Neural progenitor cell (in vitro differentiated cells): ENCODE measurements around the gene PIK3C3. TPM values are rescaled to one million over a fixed set of nuclear protein-coding genes. Genes with fewer than 3 reads are reported as not detected.

Experiments
- DNase-seq: peaks from one replicate; pipeline ENCODE4 v3.0.0-alpha.2; 2016; ENCODE audit warnings: low spot score
- H2AFZ ChIP-seq: fragments of 200-600 bp; sonication (generic); replicated peaks from 2 replicates; pipeline ENCODE4 v1.6.1; 2016; ENCODE audit warnings: antibody characterized with exemption
- H3F3A ChIP-seq: fragments of 200-600 bp; sonication (generic); 2 replicates; pipeline ENCODE4 v1.6.1; 2016; ENCODE audit warnings: antibody characterized with exemption, low read depth
- H3K27ac ChIP-seq: fragments of 200-600 bp; sonication (generic); 2 replicates; pipeline ENCODE4 v1.5.1; 2016; ENCODE audit warnings: mild to moderate bottlenecking
- H3K27me3 ChIP-seq: fragments of 200-600 bp; sonication (generic); 2 replicates; pipeline ENCODE4 v1.6.1; 2016; ENCODE audit warnings: mild to moderate bottlenecking, moderate library complexity
- H3K36me3 ChIP-seq: fragments of 200-600 bp; sonication (generic); 2 replicates; pipeline ENCODE4 v1.5.1; 2016
- H3K4me1 ChIP-seq: fragments of 200-600 bp; sonication (generic); 2 replicates; pipeline ENCODE4 v1.6.1; 2016; ENCODE audit warnings: mixed run types
- H3K4me2 ChIP-seq: fragments of 200-600 bp; sonication (generic); 2 replicates; pipeline ENCODE4 v1.6.1; 2016
- H3K4me3 ChIP-seq: fragments of 200-600 bp; sonication (generic); 2 replicates; pipeline ENCODE4 v1.5.1; 2016
- H3K79me2 ChIP-seq: fragments of 200-600 bp; sonication (generic); 2 replicates; pipeline ENCODE4 v1.6.1; 2016; ENCODE audit warnings: low read depth
- H3K9ac ChIP-seq: fragments of 200-600 bp; sonication (generic); 2 replicates; pipeline ENCODE4 v1.6.1; 2016
- H3K9me3 ChIP-seq: fragments of 200-600 bp; sonication (generic); 2 replicates; pipeline ENCODE4 v1.5.1; 2016; ENCODE audit warnings: low read depth
- H4K20me1 ChIP-seq: fragments of 200-600 bp; sonication (generic); 2 replicates; pipeline ENCODE4 v1.6.1; 2016; ENCODE audit warnings: low read depth
- H3K27ac Mint-ChIP-seq: 3 replicates; pipeline ENCODE4 v1.8.0; 2021; ENCODE audit warnings: mixed read lengths
- H3K27me3 Mint-ChIP-seq: 2 replicates; pipeline ENCODE4 v1.8.0; 2022; ENCODE audit warnings: low read depth, mild to moderate bottlenecking, inconsistent platforms, moderate library complexity, mixed read lengths; ENCODE audit not compliant: insufficient read depth
- H3K36me3 Mint-ChIP-seq: 3 replicates; pipeline ENCODE4 v1.8.0; 2021; ENCODE audit warnings: mixed read lengths
- H3K4me1 Mint-ChIP-seq: 3 replicates; pipeline ENCODE4 v1.8.0; 2021; ENCODE audit warnings: mixed read lengths
- H3K4me3 Mint-ChIP-seq: 3 replicates; pipeline ENCODE4 v1.8.0; 2021; ENCODE audit warnings: mild to moderate bottlenecking, moderate library complexity, mixed read lengths
- H3K9me3 Mint-ChIP-seq: 3 replicates; pipeline ENCODE4 v1.8.0; 2020; ENCODE audit warnings: mixed read lengths
- EZH2 ChIP-seq: fragments of 200-600 bp; sonication (generic); IDR thresholded peaks from 2 replicates; pipeline ENCODE4 v1.6.1; 2017; ENCODE audit warnings: antibody characterized with exemption, mild to moderate bottlenecking, moderate library complexity
- EZH2phosphoT487 ChIP-seq: fragments of 200-600 bp; sonication (generic); IDR thresholded peaks from 2 replicates; pipeline ENCODE4 v1.6.1; 2017; ENCODE audit warnings: antibody characterized with exemption
- total RNA-seq: library from RNA; depleted of rRNA; stranded (reverse); fragments of >200 nt; gene quantifications from 2 replicates; pipeline ENCODE4 v1.2.3, GENCODE V29; 2015; ENCODE audit warnings: low replicate concordance
- TF ChIP-seq, protein P1 (sequence below): fragments of 200-600 bp; sonication (generic); IDR thresholded peaks from 2 replicates; pipeline ENCODE4 v1.5.1; 2017; ENCODE audit warnings: antibody characterized with exemption, mild to moderate bottlenecking

PIK3C3 gene
- total RNA-seq, 1 donor from 2014 or later, result 87.0 TPM

GRCh38 chr18:42024131-42024530 lies 69.1 kb downstream of the PIK3C3 start:
- no peak for DNase-seq
- no peaks in the 10 kb centered on the region for H3K4me1 Mint-ChIP-seq
- peaks cover 4% of the 10 kb centered on the region for H3K36me3 ChIP-seq
- H3K4me3 Mint-ChIP-seq, result no peak overlapping the region
- H3K9ac ChIP-seq, result no peak overlapping the region
- no peak for TF ChIP-seq EZH2
- TF ChIP-seq, protein P1, sequence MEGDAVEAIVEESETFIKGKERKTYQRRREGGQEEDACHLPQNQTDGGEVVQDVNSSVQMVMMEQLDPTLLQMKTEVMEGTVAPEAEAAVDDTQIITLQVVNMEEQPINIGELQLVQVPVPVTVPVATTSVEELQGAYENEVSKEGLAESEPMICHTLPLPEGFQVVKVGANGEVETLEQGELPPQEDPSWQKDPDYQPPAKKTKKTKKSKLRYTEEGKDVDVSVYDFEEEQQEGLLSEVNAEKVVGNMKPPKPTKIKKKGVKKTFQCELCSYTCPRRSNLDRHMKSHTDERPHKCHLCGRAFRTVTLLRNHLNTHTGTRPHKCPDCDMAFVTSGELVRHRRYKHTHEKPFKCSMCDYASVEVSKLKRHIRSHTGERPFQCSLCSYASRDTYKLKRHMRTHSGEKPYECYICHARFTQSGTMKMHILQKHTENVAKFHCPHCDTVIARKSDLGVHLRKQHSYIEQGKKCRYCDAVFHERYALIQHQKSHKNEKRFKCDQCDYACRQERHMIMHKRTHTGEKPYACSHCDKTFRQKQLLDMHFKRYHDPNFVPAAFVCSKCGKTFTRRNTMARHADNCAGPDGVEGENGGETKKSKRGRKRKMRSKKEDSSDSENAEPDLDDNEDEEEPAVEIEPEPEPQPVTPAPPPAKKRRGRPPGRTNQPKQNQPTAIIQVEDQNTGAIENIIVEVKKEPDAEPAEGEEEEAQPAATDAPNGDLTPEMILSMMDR, result no peak
- no peak for TF ChIP-seq EZH2phosphoT487
- no peak overlapping the region for H3K27ac ChIP-seq
- no peaks in the 10 kb centered on the region for H3K9me3 ChIP-seq
- H3K79me2 ChIP-seq, result no peaks in the 10 kb centered on the region
- peaks cover 5% of the 10 kb centered on the region for H3K36me3 Mint-ChIP-seq
- no peaks in the 10 kb centered on the region for H3K4me1 ChIP-seq
- H3K27ac Mint-ChIP-seq, result no peak overlapping the region
- H3K27me3 Mint-ChIP-seq, result no peaks in the 10 kb centered on the region
- no peaks in the 10 kb centered on the region for H4K20me1 ChIP-seq
- no peak overlapping the region for H3K4me3 ChIP-seq
- H3F3A ChIP-seq, result no peaks in the 10 kb centered on the region
- H2AFZ ChIP-seq, result no peak overlapping the region
- no peak overlapping the region for H3K4me2 ChIP-seq
- H3K27me3 ChIP-seq, result no peaks in the 10 kb centered on the region
- H3K9me3 Mint-ChIP-seq, result no peaks in the 10 kb centered on the region

DNA sequence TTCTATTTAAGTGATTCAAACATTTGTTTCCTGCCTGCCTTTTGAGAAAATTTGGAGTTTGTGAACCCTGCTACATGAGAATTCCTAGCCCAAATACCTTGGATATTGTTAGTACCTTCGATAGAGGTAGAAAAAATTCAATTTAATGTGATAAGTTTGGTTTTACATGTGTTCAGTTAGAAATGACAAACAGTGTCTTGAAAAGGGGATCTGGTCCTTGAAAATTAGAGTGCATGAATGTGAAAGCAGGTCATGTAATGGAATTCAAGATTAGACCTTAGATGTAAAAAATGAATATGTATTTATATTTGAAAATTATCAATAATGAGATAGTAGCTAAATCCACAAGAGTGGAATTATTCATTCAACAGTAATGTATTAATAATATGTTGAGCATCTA lies 70.5 kb downstream of the PIK3C3 start:
- Mint-ChIP-seq H3K4me3 (no peak overlapping the region), H3K4me1 (no peaks in the 10 kb centered on the region), H3K27ac (no peak overlapping the region), H3K9me3 (no peaks in the 10 kb centered on the region), H3K27me3 (no peaks in the 10 kb centered on the region), H3K36me3 (peaks cover 11% of the 10 kb centered on the region)
- H3K4me3 ChIP-seq, result no peak overlapping the region
- DNase-seq, result no peak
- H3K4me2 ChIP-seq, result no peak overlapping the region
- no peak overlapping the region for H2AFZ ChIP-seq
- no peaks in the 10 kb centered on the region for H3K27me3 ChIP-seq
- TF ChIP-seq, protein P1, result no peak
- TF ChIP-seq EZH2 (no peak), EZH2phosphoT487 (no peak)
- H4K20me1 ChIP-seq, result no peaks in the 10 kb centered on the region
- no peaks in the 10 kb centered on the region for H3F3A ChIP-seq
- no peaks in the 10 kb centered on the region for H3K4me1 ChIP-seq
- H3K79me2 ChIP-seq, result no peaks in the 10 kb centered on the region
- H3K9me3 ChIP-seq, result no peaks in the 10 kb centered on the region
- peaks cover 4% of the 10 kb centered on the region for H3K36me3 ChIP-seq
- no peak overlapping the region for H3K9ac ChIP-seq
- peak overlapping the region; percentile 39 for H3K27ac ChIP-seq

- H3K4me3 Mint-ChIP-seq, result no peak overlapping the region
- DNase-seq, result no peak
- H3K4me2 ChIP-seq, result no peak overlapping the region
- peaks cover 4% of the 10 kb centered on the region for H3K36me3 ChIP-seq
- H4K20me1 ChIP-seq, result no peaks in the 10 kb centered on the region
- H3K9me3 ChIP-seq, result no peaks in the 10 kb centered on the region
- no peaks in the 10 kb centered on the region for H3K4me1 Mint-ChIP-seq
- no peak overlapping the region for H3K4me3 ChIP-seq
- peaks cover 12% of the 10 kb centered on the region for H3K36me3 Mint-ChIP-seq
- no peak overlapping the region for H3K9ac ChIP-seq
- H3K27ac Mint-ChIP-seq, result no peak overlapping the region
- no peak overlapping the region for H3K27ac ChIP-seq
- no peaks in the 10 kb centered on the region for H3K27me3 Mint-ChIP-seq
- no peaks in the 10 kb centered on the region for H3F3A ChIP-seq
- H3K9me3 Mint-ChIP-seq, result no peaks in the 10 kb centered on the region
- no peaks in the 10 kb centered on the region for H3K79me2 ChIP-seq
- no peak for TF ChIP-seq EZH2phosphoT487
- TF ChIP-seq EZH2, result no peak
- TF ChIP-seq, protein P1, result no peak
- no peaks in the 10 kb centered on the region for H3K27me3 ChIP-seq
- no peaks in the 10 kb centered on the region for H3K4me1 ChIP-seq
- no peak overlapping the region for H2AFZ ChIP-seq
Measured at GRCh38 chr18:42025974-42026625, 71.1 kb downstream of the PIK3C3 start.
